GM04503 (cell line): Measurements from ENCODE around the gene MEIOC.
"Not testable (repeated sequence)": the region's sequence is repeated elsewhere in the genome, so short reads cannot be mapped to it uniquely, and the experiment has no call there.

ENCODE experiments used
- DNase-seq: peaks from one replicate; pipeline ENCODE4 v3.0.0-alpha.2; 2012; ENCODE audit warnings: low read depth

Gene MEIOC

DNA sequence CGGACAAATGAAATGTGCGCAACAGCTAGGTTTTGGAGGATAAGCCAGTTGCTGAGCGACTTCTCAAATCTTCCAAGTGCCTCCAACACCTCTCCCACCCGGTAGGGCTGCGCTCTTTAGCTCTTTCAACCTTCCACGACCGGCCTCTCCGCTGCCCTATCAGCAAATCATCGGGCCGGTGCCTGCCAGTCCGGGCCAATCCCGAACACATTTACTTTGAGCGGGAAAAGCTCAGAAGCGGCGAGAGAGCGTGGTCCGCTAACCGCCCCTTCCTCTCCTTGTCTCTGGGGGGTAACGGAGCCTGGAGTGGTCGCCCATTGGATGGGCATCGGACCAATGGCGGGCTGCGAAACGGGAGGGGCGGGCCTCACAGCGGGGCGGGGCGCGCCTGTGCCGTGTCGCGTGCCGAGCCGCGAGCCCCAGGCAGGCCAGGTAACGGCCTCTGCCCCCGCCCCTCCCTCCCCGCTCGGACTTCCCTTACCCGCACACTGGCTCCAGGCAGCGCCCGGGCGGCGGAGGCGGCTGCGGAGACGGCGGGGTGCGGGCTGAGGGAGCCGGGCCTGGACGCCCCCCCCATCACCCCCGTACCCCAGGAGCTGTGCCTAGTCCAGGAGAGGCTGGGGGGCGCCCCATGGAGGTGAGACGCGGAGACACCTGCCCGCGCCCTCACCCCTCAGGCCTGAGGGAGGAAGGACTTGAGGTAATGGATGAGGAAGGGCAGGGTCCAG, at the start of gene MEIOC:
Gene MEIOC (plus strand): TSS at position 486 of the 728 bp plus-strand sequence. CDS start 146 bp downstream, at position 632.
- no peak for DNase-seq

DNA sequence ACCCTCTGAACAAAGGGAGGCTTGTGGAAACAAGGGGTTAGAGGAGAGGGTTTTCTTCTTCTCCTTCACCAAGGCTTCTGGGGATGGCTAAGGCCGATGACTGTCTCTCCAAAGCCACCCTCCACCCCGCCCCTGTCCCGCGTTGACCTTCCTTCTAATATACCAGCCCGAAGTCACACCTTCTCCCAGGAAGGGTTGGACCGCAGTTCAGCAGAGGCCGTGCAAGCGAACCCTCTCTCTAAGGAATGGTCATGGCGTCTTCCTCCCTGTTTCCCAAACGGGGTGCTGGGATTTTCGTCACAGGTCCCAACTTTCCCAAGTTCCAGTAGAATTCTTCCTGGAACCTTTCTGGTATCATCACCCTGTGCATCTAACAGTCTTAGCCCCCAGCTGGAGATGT, 49.6 kb upstream of the MEIOC start:
- no peak for DNase-seq

DNA sequence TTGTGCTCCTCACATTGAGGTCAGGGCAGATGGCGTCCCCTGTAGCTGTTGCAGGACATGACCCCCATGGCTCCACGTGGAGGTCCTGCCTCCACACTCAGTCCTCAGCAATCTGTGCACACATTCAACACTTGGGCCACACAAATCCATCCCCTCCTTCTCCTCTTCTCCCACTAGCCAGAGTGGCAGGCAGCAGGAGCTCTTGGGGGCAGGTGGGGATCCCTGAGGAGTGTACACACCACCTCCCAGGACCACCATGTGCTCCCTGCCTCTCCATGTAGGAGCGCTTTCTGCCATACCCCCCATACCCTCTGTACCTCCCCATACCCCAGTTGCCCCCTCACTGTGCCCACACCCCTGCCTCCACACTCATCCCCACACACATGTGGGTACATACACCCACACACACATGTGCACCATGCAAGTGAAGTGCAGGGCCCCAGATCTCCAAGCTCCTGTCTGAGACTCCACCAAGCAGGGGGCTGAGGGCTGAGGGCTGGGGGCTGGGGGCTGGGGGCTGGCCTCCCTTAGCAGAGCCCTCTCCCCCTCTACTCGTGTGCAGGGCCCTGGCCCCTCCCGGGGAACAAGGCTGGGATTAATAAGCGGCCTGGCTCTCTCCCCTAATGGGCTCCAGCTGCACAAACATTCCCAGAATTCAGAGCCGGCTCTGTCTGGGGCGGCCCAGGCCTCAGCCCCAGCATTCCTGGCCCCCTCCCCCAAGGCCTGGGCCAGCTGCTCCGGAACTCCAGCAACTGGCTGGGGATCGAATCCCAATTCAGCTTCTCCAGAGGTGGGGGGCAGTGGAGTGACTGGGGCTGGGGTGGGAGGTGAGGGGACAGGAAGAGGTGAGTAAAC, 48.2 kb upstream of the MEIOC start:
- peak; percentile 35 for DNase-seq

DNA sequence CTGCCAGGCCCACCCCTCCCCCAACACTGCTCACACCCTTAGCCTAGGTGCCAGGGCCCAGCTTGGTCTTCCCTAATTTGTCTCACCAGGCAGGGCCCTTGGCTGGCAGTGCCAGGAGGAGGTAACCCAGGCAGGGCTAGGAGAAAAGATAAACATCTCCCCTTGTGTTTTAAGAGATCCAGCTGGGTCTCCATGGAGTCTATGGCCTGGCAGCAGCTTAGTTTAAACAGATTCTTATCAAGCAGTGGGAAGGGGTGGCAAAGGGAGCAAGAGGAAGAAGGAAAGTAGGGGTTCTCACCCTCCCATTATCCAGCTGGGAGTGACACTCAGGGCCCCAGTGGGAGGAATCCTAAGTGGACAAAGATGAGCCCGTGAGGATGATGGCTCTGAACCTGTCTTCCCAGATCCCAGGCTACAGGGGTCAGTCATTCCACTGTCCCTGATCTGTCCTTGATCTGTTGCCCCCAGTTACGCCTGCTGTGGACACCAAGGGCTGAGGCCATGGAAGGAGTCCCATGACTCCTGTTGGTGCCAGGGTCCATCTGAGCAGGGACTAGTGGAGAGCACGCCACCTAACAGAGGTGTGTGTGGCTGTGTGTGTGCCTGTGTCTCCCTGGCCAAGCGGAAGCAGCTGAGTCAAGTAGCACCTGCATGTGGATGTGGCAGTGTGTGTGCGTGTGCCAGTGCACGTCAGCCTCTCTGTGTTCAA, 47.4 kb upstream of the MEIOC start:
- DNase-seq = no peak

DNA sequence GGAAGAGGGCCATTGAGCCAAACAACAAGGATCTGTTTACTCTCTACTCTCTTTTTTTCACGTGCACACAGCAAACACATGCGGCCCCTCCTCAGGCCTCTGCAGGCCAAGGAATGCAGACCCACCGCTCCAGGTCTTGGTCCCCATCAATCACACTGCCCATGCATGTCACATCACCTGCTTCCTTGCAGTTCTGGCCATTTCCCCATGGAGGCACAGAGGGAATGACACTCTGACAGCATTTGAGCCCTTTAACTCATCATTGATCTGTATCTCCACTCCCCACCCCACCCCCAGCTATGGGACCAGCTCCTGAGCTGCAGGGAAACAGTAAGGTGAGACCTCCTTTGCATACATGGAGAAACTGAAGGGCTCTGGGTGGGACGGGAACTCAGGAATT, 45.9 kb upstream of the MEIOC start:
- no peak for DNase-seq

DNA sequence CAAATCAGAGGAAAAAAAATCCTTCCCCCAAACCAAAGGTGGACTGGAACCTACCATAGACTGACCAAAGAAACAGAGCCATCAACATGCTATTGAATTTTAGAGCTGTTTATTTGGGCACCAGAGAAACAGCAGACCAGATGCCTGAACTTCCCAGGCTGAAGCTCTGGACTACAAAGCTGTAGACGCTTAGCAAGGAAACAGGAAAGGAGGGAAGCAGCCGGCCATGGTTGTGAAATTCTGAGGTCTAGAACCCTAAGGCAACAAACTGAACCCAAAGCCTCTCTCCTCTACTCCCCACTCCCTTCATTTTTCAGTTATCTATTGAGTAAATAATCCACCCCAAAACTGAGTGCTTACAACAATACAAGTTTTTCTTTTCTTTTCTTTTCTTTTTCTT, 45.4 kb upstream of the MEIOC start:
- DNase-seq = no peak

DNA sequence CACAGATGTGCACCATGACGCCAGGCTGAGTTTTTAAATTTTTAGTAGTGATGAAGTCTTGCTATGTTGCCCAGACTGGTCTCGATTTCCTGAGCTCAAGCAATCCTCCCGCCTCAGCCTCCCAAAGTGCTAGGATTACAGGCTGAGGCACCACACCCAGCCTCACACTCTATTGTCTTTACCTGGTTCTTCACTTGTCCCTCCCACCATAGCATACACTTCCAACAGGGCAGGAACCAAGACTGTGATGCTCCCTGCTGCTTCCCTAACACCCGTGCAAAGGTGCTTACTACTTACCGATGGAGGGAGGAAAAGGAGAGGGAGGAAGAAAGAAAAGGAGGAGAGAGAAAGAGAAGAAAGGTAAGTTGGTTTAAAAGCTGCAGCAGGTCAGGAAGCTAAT, 41.4 kb upstream of the MEIOC start:
- no peak for DNase-seq

DNA sequence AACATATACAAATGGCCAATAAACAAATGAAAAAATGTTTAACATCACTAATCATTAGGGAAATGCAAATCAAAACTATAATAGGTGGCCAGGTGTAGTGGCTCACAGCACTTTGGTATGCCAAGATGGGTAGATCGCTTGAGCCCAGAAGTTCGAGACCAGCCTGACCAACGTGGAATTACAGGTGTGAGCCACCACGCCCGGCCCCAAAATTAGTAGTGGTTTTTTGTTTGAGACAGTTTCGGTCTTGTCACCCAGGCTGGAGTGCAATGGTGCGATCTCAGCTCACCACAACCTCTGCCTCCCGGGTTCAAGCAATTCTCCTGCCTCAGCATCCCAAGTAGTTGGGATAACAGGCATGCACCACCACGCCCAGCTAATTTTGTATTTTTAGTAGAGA, 37.6 kb upstream of the MEIOC start:
- not testable (repeated sequence) for DNase-seq

DNA sequence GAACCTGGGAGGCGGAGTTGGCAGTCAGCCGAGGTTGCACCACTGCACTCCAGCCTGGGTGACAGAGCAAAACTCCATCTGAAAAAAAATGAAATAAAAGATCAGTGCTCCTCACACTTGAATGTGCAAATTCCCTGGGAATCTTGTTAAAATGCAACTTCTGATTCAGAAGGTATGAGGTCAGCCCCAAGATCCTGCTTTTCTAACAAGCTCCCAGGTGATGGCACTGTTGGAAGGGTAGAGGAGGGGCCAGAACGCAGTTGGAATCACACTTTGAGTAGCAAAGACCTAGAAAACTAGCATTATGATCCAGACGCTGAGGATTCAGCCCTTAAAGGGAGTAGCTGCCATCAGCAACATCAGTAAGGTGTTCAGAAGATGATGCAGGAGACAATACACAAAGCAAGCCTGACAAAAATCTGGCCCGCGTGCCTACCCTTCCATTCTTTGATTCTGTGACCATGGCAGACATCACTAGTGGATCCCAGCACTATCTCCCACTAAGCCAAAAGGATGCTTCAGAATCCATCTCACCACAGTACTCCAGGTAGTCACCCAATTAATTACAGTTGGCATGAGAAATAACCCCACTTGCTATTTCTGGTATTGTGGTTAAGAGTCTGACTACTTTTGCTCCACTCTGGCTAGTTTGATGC, 33.1 kb upstream of the MEIOC start:
- DNase-seq = no peak

DNA sequence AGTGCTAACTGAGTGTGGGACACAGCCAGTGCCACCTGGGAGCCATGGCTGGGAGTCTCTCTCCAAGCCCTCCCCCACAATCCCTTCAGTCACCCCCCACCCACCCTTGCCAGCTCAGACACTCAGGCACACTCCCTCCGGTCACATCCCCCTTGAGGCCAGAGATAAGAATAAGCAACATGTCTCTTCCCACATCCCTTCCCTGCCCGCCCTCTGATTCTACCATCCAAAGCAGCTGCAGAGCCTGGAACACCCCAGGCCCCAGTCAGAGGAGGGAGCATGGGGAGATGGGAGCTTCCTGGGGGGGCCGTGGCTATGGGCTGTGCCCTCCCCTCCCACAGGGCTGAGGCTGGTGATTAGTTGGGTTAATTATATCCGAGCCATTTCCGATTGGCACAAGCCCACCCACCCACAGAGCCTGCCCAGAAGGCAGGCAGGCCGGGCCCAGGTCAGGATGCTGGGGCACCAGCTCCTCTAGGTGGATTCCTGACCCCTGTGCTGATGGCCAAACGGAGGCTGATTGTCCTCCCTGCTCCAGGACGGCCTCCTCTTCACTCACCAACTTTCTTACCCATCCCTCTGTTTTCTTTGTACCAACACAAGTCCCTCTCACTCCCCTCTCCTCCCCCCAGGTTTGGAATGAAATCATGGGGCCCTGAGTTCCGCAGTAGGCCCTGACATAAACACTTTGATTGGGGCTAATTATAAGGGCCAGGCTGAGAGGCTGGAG, 28.6 kb upstream of the MEIOC start:
- no peak for DNase-seq

DNA sequence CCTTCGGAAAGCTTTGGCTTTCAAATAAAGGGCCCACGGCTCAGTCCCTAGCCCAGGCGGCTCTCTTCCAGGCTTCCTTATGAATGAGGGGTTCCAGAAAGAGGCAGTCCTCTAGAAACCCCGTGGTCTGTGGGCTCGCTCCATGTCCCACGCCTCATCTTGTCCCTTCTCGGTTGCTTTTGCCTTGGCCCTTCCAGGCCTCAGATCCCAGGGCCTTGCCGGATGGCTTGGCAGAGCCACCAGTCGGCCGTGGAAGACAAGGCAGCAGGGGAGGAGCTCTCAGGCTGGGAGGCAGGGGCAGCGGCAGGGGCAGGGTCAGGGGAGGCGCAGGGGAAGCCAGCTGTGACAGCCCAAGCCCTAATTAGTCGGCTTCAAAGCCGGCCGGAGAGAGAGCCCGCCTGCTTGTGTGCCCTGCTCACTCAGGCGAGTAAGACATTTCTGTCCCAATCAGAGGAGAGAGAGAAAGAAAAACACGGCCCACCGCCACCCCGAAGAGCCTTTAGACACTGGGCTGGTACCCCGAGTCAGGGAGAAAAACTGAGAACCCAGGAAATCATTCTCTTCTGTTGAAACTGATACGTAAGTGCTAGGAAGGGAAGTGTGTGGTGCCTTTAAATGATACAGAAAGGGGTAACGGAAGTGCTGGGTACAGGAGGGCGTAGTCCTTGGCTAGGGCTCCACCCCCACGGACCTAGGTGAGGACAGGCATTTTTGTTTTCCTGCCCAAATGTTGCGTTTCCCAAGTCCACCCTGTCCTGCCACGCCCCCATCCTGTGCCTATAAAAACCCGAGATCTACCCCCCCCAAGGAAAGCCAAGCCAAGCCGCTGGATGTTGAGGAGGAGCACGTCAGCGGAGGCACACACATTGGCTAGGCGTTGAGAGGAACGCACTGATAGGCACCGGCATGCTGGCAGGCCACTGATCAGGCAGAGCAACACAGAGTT, 27.8 kb upstream of the MEIOC start:
- no peak for DNase-seq

DNA sequence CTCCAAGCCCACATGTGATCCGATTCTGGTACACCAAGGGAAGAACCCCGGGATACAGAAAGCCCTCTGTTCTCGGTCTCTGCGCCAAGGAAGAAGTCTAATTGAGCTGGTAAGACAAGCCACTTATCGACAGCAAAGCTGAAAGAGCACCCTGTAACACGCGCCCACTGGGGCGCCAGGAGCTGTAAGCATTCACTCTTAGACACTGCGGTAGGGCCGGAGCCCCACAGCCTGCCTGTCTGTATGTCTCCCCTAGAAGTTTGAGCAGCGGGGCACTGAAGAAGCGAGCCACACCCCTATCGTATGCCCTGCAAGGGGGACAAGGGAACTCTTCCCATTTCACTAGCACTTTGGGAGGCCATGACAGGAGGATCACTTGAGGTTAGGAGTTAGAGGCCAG, 27.0 kb upstream of the MEIOC start:
- DNase-seq = no peak

DNA sequence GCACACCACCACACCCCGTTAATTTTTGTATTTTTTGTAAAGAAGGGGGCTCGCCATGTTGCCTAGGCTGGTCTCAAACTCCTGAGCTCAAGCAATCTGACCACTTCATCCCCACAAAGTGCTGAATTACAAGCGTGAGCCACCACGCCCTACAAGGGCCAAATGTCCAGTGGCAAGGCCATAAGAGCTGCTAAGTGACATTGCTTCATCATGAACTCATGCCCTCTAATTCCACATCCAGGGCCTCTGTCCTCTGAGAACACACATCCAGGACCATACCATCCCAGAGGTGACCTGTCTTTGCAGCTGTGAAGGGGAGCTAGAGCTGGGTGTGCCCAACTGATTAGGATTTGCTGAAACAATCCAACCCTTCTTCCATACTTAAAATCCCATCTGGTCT, 25.6 kb upstream of the MEIOC start:
- no peak for DNase-seq

DNA sequence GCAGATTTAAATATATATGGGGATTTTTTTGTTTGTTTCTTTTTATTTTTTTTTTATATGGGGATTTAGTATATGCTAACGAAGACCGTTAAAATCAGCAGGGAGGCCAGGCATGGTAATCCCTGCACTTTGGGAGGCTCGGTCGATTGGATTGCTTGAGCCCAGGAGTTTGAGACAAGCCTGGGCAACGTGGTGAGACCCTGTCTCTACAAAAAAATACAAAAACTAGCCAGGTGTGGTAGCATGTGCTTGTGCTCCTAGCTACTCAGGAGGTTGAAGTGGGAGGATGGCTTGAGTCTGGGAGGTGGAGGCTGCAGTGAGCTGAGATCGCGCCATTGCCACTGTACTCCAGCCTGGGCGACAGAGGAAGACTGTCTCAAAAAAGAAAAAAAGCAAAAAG, 22.3 kb upstream of the MEIOC start:
- DNase-seq = no peak

DNA sequence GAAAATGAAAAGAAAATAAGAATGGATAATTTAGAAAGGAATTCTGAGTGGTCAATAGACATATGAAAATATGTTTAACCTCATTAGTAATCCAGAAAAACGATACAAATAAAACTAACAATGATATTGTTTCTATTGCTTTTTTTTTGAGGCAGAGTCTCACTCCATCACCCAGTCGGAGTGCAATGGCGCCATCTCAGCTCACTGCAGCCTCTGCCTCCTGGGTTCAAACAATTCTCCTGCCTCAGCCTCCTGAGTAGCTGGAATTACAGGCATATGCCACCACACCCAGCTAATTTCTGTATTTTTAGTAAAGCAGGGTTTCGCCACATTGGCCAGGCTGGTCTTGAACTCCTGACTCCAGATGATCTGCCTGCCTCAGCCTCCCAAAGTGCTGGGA, 21.9 kb upstream of the MEIOC start:
- not testable (repeated sequence) for DNase-seq

DNA sequence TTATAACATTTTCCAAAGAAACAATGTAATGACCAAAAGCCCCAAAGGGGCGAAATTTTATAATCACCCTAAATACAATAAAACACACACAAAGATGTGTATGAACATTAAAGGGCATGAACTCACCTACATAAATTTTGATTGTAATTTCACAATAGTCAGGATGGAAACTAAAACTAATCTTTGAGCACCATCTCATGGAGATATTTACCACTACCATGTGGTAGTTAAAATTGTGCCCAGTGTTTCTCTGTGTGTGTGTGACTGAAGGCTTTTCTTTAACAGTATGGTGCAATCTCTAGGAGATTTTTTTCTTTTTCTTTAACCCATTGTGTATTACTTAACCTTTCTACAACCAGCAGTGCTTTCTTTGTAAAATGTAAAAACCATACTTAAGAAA, 19.7 kb upstream of the MEIOC start:
- peak; percentile 39 for DNase-seq

DNA sequence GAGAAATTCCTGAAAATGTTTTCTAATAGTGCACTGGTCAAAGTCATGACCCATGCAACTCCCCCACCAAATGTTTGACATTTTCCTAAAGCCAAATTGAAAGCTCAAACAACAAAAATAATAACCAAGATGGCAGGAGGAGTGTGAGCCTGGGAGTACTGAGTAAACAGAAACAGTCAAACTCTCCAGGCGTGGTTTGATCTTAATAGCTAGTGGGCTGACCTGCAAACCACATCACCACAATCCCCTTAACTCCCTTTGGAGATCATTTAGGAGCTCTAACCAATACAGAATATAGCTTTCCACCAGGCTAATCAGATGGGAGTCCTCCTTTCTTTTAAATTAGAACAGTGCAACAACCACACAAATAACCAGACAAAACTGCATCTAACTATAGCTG, 19.2 kb upstream of the MEIOC start:
- no peak for DNase-seq

DNA sequence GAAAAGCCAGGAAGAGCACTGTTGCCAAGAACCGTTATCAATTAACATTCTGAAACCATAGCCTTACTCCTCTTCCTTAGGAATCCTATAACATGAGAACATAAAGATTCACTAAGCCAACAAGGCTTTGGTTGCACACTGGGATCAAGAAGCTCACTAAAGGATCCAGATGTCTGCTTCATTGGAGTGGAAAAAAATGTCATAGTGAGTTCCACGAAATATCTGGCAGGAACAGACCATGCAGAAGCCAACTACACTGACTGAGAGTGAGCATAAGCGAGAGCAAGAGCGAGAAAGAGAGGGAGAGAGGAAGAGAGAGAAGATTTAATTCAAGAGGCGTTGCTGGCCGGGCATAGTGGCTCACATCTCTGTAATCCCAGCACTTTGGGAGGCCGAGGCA, 13.4 kb upstream of the MEIOC start:
- DNase-seq = peak; percentile 10

DNA sequence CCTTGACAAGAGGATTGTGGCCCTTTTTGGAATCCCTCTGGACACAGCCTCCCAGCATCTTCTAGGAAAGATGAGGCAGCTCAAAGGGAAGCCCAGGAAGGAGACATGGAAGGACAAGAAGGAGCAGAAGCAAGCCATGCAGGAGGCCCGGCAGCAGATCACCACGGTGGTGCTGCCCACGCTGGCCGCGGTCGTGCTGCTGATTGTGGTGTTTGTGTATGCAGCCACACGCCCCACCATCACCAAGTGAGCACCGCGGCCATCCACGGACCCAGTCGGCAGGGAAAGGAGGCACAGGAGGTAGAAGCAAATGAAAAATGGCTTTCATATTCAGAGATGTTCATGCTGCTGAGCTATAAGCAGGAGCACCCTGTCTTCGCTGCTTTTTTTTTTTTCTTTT, 10.9 kb upstream of the MEIOC start:
- no peak for DNase-seq

DNA sequence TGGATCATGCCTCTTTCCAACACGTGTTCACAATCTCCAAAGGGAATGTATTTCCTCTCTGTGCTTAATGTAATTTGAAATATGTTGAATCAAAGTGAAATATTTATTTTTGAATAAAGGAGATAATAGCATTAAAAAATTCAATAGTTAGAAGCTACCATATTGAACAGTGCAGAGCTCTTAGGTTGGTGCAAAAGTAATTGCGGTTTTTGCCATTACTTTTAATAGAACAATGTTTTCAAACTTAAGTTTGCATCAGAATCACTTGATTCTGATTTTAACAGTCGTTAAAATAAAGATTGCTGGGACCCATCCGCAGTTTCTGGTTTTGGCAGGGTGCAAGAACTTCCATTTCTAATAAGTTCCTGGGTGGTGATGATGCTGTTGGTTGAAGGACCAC, 10.0 kb upstream of the MEIOC start:
- no peak for DNase-seq

DNA sequence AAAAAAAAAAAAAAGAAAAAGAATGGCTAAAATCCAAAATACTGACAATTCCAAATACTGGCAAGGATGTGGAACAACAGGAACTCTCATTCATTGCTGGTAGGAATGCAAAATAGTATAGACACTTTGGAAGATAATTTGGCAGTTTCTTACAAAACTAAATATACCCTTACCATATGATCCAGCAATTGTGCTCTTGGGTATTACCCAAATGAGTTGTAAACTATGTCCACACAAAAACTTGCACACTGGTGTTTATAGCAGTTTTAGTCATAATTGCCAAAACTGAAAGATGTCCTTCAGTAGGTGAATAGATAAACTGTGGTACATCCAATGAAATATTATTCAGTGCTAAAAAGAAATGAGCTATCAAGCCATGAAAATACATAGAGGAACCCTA, 8.5 kb upstream of the MEIOC start:
- no peak for DNase-seq
